HL-60 (cell line): ENCODE data around the gene HBA2.
"Not testable (repeated sequence)": the region's sequence is repeated elsewhere in the genome, so short reads cannot be mapped to it uniquely, and the experiment has no call there.

Experiments used
- GABPA ChIP-seq: IDR thresholded peaks from 2 replicates; pipeline ENCODE4 v1.6.1; 2012; ENCODE audit warnings: low read depth
- POLR2AphosphoS5 ChIP-seq: IDR thresholded peaks from 2 replicates; pipeline ENCODE4 v1.6.1; 2012; ENCODE audit warnings: low read depth
- SPI1 ChIP-seq: IDR thresholded peaks from 2 replicates; pipeline ENCODE4 v1.6.1; 2012; ENCODE audit warnings: low read depth, mild to moderate bottlenecking, borderline replicate concordance
- TF ChIP-seq, protein P1 (sequence below): IDR thresholded peaks from one replicate; pipeline ENCODE4 v1.5.1; 2011; ENCODE audit warnings: low read length, control low read depth, inconsistent platforms; ENCODE audit not compliant: insufficient read depth
- TF ChIP-seq, protein P2 (sequence below): IDR thresholded peaks from 2 replicates; pipeline ENCODE4 v1.6.1; 2012; ENCODE audit warnings: low read depth; ENCODE audit not compliant: insufficient replicate concordance

DNA sequence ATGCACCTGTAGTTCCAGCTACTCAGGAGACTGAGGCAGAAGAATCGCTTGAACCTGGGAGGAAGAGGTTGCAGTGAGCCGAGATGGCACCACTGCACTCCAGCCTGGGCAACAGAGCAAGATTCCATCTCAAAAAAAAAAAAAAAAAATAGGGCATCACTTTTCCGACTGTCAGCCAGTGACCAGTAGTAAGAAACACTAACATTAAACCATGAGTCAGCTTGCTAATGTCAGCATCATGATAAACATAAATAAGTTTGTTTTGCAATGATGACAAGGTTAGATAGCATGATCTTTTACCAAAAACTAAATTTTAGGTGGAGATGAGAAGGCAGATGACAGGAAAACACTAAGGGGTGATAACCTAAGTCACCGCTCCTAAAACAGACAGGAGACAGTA, 36.7 kb downstream of the HBA2 start:
- TF ChIP-seq, protein P1, sequence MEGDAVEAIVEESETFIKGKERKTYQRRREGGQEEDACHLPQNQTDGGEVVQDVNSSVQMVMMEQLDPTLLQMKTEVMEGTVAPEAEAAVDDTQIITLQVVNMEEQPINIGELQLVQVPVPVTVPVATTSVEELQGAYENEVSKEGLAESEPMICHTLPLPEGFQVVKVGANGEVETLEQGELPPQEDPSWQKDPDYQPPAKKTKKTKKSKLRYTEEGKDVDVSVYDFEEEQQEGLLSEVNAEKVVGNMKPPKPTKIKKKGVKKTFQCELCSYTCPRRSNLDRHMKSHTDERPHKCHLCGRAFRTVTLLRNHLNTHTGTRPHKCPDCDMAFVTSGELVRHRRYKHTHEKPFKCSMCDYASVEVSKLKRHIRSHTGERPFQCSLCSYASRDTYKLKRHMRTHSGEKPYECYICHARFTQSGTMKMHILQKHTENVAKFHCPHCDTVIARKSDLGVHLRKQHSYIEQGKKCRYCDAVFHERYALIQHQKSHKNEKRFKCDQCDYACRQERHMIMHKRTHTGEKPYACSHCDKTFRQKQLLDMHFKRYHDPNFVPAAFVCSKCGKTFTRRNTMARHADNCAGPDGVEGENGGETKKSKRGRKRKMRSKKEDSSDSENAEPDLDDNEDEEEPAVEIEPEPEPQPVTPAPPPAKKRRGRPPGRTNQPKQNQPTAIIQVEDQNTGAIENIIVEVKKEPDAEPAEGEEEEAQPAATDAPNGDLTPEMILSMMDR: not testable (repeated sequence)
- TF ChIP-seq, protein P2, sequence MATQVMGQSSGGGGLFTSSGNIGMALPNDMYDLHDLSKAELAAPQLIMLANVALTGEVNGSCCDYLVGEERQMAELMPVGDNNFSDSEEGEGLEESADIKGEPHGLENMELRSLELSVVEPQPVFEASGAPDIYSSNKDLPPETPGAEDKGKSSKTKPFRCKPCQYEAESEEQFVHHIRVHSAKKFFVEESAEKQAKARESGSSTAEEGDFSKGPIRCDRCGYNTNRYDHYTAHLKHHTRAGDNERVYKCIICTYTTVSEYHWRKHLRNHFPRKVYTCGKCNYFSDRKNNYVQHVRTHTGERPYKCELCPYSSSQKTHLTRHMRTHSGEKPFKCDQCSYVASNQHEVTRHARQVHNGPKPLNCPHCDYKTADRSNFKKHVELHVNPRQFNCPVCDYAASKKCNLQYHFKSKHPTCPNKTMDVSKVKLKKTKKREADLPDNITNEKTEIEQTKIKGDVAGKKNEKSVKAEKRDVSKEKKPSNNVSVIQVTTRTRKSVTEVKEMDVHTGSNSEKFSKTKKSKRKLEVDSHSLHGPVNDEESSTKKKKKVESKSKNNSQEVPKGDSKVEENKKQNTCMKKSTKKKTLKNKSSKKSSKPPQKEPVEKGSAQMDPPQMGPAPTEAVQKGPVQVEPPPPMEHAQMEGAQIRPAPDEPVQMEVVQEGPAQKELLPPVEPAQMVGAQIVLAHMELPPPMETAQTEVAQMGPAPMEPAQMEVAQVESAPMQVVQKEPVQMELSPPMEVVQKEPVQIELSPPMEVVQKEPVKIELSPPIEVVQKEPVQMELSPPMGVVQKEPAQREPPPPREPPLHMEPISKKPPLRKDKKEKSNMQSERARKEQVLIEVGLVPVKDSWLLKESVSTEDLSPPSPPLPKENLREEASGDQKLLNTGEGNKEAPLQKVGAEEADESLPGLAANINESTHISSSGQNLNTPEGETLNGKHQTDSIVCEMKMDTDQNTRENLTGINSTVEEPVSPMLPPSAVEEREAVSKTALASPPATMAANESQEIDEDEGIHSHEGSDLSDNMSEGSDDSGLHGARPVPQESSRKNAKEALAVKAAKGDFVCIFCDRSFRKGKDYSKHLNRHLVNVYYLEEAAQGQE: not testable (repeated sequence)
- TF ChIP-seq POLR2AphosphoS5, SPI1, GABPA: not testable (repeated sequence)
